IMR-90 (cell line): ENCODE data around the gene AUH. TPM values are rescaled to one million over a fixed set of nuclear protein-coding genes. Genes with fewer than 3 reads are reported as not detected.
A peak's percentile ranks its signal among the peaks of the same experiment; 100 is the strongest.

ENCODE experiments used
- ATAC-seq: fragments of 200-7000 bp; cut with Tn5 transposase; 2 replicates; pipeline ENCODE4 v1.9.1; 2020; ENCODE audit warnings: low read depth, mild to moderate bottlenecking, moderate library complexity
- BruUV-seq: library from RNA; stranded (reverse); fragments of 400-500 nt; replicated peaks from 2 replicates; lab custom pipeline; 2021; lab: Mats Ljungman, UMichigan
- CTCF ChIA-PET: fragments of 300-600 bp; formaldehyde crosslinking; extraction: SDS; loops from one replicate; lab custom pipeline; 2021; ENCODE audit warnings: antibody characterized with exemption; lab: Yijun Ruan, JAX
- POLR2A ChIA-PET: fragments of 300-600 bp; sonication (Branson Sonifier 250); formaldehyde crosslinking; loops from one replicate; lab custom pipeline; 2022; ENCODE audit warnings: antibody characterized with exemption; ENCODE audit not compliant: unreplicated experiment; lab: Charles Lee
- DNase-seq: peaks from one replicate; pipeline ENCODE4 v3.0.0; 2013
- H2AFZ ChIP-seq: replicated peaks from 2 replicates; pipeline ENCODE3; 2013; ENCODE audit warnings: low read length, mild to moderate bottlenecking; ENCODE audit not compliant: poor library complexity
- H2AK5ac ChIP-seq: 2 replicates; pipeline ENCODE4 v1.6.1; 2013; ENCODE audit warnings: low read depth, low read length, inconsistent platforms
- H2AK9ac ChIP-seq: replicated peaks from 2 replicates; pipeline ENCODE3; 2013; ENCODE audit warnings: mild to moderate bottlenecking, low read depth, low read length, moderate library complexity; ENCODE audit not compliant: poor library complexity
- H2BK120ac ChIP-seq: 2 replicates; pipeline ENCODE4 v1.6.1; 2013; ENCODE audit warnings: low read depth, low read length, inconsistent platforms
- H2BK15ac ChIP-seq: 3 replicates; pipeline ENCODE4 v1.6.1; 2013; ENCODE audit warnings: low read depth, low read length, inconsistent platforms
- H2BK20ac ChIP-seq: 2 replicates; pipeline ENCODE4 v1.6.1; 2013; ENCODE audit warnings: low read depth, mild to moderate bottlenecking, inconsistent platforms, low read length, moderate library complexity
- H2BK5ac ChIP-seq: 2 replicates; pipeline ENCODE4 v1.6.1; 2013; ENCODE audit warnings: mild to moderate bottlenecking, low read depth, low read length, inconsistent platforms; ENCODE audit not compliant: poor library complexity, severe bottlenecking
- H3K14ac ChIP-seq: replicated peaks from 2 replicates; pipeline ENCODE4 v1.6.1; 2013; ENCODE audit warnings: low read depth, low read length, inconsistent platforms
- H3K18ac ChIP-seq: 2 replicates; pipeline ENCODE4 v1.6.1; 2013; ENCODE audit warnings: low read depth, low read length, control low read depth
- H3K23ac ChIP-seq: 2 replicates; pipeline ENCODE4 v1.6.1; 2013; ENCODE audit warnings: low read depth, low read length, inconsistent platforms
- H3K27ac ChIP-seq: 2 replicates; pipeline ENCODE4 v1.5.1; 2013; ENCODE audit warnings: mild to moderate bottlenecking, control low read depth, low read length; ENCODE audit not compliant: insufficient read depth
- H3K27me3 ChIP-seq: 2 replicates; pipeline ENCODE4 v1.6.1; 2013; ENCODE audit warnings: low read length; ENCODE audit not compliant: control insufficient read depth, insufficient read depth
- H3K36me3 ChIP-seq: 2 replicates; pipeline ENCODE4 v1.6.1; 2013; ENCODE audit warnings: low read length, mixed read lengths; ENCODE audit not compliant: control insufficient read depth, insufficient read depth
- H3K4ac ChIP-seq: 2 replicates; pipeline ENCODE4 v1.6.1; 2013; ENCODE audit warnings: low read depth, low read length, inconsistent platforms
- H3K4me1 ChIP-seq: 2 replicates; pipeline ENCODE4 v1.6.1; 2013; ENCODE audit warnings: low read length, mixed read lengths; ENCODE audit not compliant: control insufficient read depth, insufficient read depth
- H3K4me2 ChIP-seq: 2 replicates; pipeline ENCODE4 v1.6.1; 2013; ENCODE audit warnings: low read depth, mild to moderate bottlenecking, control low read depth, low read length, moderate library complexity
- H3K4me3 ChIP-seq: 2 replicates; pipeline ENCODE4 v1.5.1; 2013; ENCODE audit warnings: low read depth, mild to moderate bottlenecking, control low read depth, low read length, moderate library complexity; ENCODE audit not compliant: insufficient read depth
- H3K56ac ChIP-seq: 2 replicates; pipeline ENCODE4 v1.6.1; 2013; ENCODE audit warnings: low read length, inconsistent platforms; ENCODE audit not compliant: insufficient read depth; ENCODE audit errors: extremely low read depth
- H3K79me1 ChIP-seq, 2 experiments: 2 replicates each; pipeline ENCODE4 v1.6.1; 2013; ENCODE audit warnings: low read length in 2 of 2, inconsistent platforms in 1 of 2, low read depth in 1 of 2
- H3K9ac ChIP-seq: 2 replicates; pipeline ENCODE4 v1.6.1; 2013; ENCODE audit warnings: low read depth, low read length, control low read depth
- H3K9me1 ChIP-seq: 2 replicates; pipeline ENCODE4 v1.6.1; 2013; ENCODE audit warnings: low read length, inconsistent platforms; ENCODE audit not compliant: insufficient read depth
- H3K9me3 ChIP-seq: 2 replicates; pipeline ENCODE4 v1.6.1; 2013; ENCODE audit warnings: low read length; ENCODE audit not compliant: control insufficient read depth, insufficient read depth
- H4K20me1 ChIP-seq: 2 replicates; pipeline ENCODE4 v1.6.1; 2013; ENCODE audit warnings: low read length, inconsistent platforms; ENCODE audit not compliant: insufficient read depth
- H4K5ac ChIP-seq: 2 replicates; pipeline ENCODE4 v1.6.1; 2013; ENCODE audit warnings: mild to moderate bottlenecking, low read depth, low read length, control low read depth
- H4K8ac ChIP-seq, 2 experiments: 2 replicates each; pipeline ENCODE4 v1.6.1; 2013; ENCODE audit warnings: low read depth in 2 of 2, low read length in 2 of 2, control low read depth in 1 of 2, inconsistent platforms in 1 of 2
- H4K91ac ChIP-seq: 2 replicates; pipeline ENCODE4 v1.6.1; 2013; ENCODE audit warnings: low read depth, low read length, inconsistent platforms; ENCODE audit not compliant: insufficient read depth
- CEBPB ChIP-seq: IDR thresholded peaks from 2 replicates; pipeline ENCODE4 v1.6.1; 2012; ENCODE audit warnings: low read depth, low read length, improper control_type of control experiment
- CHD1 ChIP-seq: IDR thresholded peaks from 2 replicates; pipeline ENCODE4 v1.6.1; 2012; ENCODE audit warnings: low read depth, low read length, improper control_type of control experiment
- MAFK ChIP-seq: IDR thresholded peaks from 2 replicates; pipeline ENCODE4 v1.6.1; 2012; ENCODE audit warnings: low read depth, low read length, improper control_type of control experiment
- MAZ ChIP-seq: IDR thresholded peaks from 2 replicates; pipeline ENCODE4 v1.6.1; 2012; ENCODE audit warnings: low read depth, mild to moderate bottlenecking, low read length, improper control_type of control experiment, moderate library complexity, borderline replicate concordance
- POLR2A ChIP-seq: IDR thresholded peaks from 2 replicates; pipeline ENCODE4 v1.6.1; 2012; ENCODE audit warnings: mild to moderate bottlenecking, low read depth, low read length
- RCOR1 ChIP-seq: IDR thresholded peaks from 2 replicates; pipeline ENCODE4 v1.6.1; 2012; ENCODE audit warnings: mild to moderate bottlenecking, low read length, improper control_type of control experiment; ENCODE audit not compliant: insufficient replicate concordance
- RFX5 ChIP-seq: IDR thresholded peaks from 2 replicates; pipeline ENCODE4 v1.8.0; 2012; ENCODE audit warnings: low read depth, mild to moderate bottlenecking, low read length, moderate library complexity
- WGBS, 2 experiments: methylation state at CpG; one replicate each; pipeline versions ENCODE4 v1.1.5 to v1.1.7; 2013; ENCODE audit warnings: missing lambda C conversion rate in 2 of 2; ENCODE audit not compliant: insufficient read length in 1 of 2; ENCODE audit errors: extremely low coverage in 2 of 2; 5-methylcytosine and 5-hydroxymethylcytosine counted together
- dilution Hi-C: fragments of 300-500 bp; cut with HindIII; formaldehyde crosslinking; loops from one replicate; pipeline ENCODE4 v1.14.3; 2018; ENCODE audit warnings: low sequenced_read_pairs; ENCODE audit not compliant: unreplicated experiment
- in situ Hi-C: fragments of 300-500 bp; cut with MboI; formaldehyde crosslinking; loops from 3 replicates; pipeline ENCODE4 v1.14.3; 2019; ENCODE audit warnings: low sequenced_read_pairs, inconsistent platforms, mixed read lengths
- intact Hi-C: fragments of 100-400 bp; cut with micrococcal nuclease; formaldehyde crosslinking; loops from 2 replicates; pipeline ENCODE4 v1.10.0; 2022
- polyA plus RNA-seq, 3 experiments: library from polyadenylated mRNA; depleted of rRNA; stranded (reverse); fragments of >200 nt; gene quantifications; 2 replicates each; pipeline ENCODE4 v1.2.3, GENCODE V29; 2012; ENCODE audit warnings: low replicate concordance in 1 of 3
- total RNA-seq: library from RNA; depleted of rRNA; stranded (reverse); fragments of >200 nt; gene quantifications from 2 replicates; pipeline ENCODE4 v1.2.3, GENCODE V29; 2012

AUH gene
- total and polyA plus RNA-seq, 2 of the 4 experiments (the other 2 are of a cell fraction): 5.9 to 8.1 TPM

- no peaks in the 10 kb centered on the region for H3K36me3 ChIP-seq
- H3K56ac ChIP-seq: 0 out of 2 replicates have a peak overlapping the region, but pooled peaks have one; percentile 36
- H3K9me1 ChIP-seq: peaks cover 9% of the 10 kb centered on the region; the same call in 1 of the 2 replicates
- in situ Hi-C loops: no loop called here
- ChIA-PET CTCF (interaction anchor here (0.5 to 1.6 kb wide), 2 partner anchors 12 to 219 kb away, joined by 3 to 4 read pairs; no protein-coding TSS in a partner anchor), POLR2A (no interaction called here)
- no peak overlapping the region for H2AK9ac ChIP-seq
- H3K18ac ChIP-seq: peak overlapping the region; percentile 4; the same call in 1 of the 2 replicates
- no peaks in the 10 kb centered on the region for H3K27me3 ChIP-seq
- H3K27ac ChIP-seq: no peak overlapping the region
- no peak overlapping the region for H4K8ac ChIP-seq
- H4K20me1 ChIP-seq: no peaks in the 10 kb centered on the region
- ATAC-seq (no peak), DNase-seq (no peak)
- H3K79me1 ChIP-seq: no peaks in the 10 kb centered on the region
- dilution Hi-C loops: no loop called here
- no TSS peak for BruUV-seq
- no peak overlapping the region for H2BK15ac ChIP-seq
- H3K4me1 ChIP-seq: peaks cover 4% of the 10 kb centered on the region; the same call in 1 of the 2 replicates
- H3K9ac ChIP-seq: no peak overlapping the region
- H3K23ac ChIP-seq: no peak overlapping the region
- no peak overlapping the region for H4K5ac ChIP-seq
- no peaks in the 10 kb centered on the region for H3K9me3 ChIP-seq
- no peak overlapping the region for H2BK20ac ChIP-seq
- H4K91ac ChIP-seq: no peak overlapping the region
- H3K4ac ChIP-seq: no peak overlapping the region
- TF ChIP-seq POLR2A: no peak
- TF ChIP-seq CEBPB: no peak
- no peak for TF ChIP-seq RFX5
- no peak for TF ChIP-seq RCOR1
- TF ChIP-seq MAZ: no peak
- no peak for TF ChIP-seq CHD1
- TF ChIP-seq MAFK: no peak
- no peak overlapping the region for H3K4me3 ChIP-seq
- intact Hi-C loops: no loop called here
- H3K14ac ChIP-seq: no peak overlapping the region
- H3K4me2 ChIP-seq: no peak overlapping the region
- H2BK120ac ChIP-seq: no peak overlapping the region
- no peak overlapping the region for H2AK5ac ChIP-seq
- H2BK5ac ChIP-seq: no peak overlapping the region
- H2AFZ ChIP-seq: peak overlapping the region; percentile 61
- no CpG with 5 or more reads among the region's 5 CpGs for WGBS, 2 experiments
Observed at GRCh38 chr9:91239367-91240111, 122.2 kb downstream of the AUH start.
